K562 (cell line): ENCODE data around the gene APOO. TPM values are rescaled to one million over a fixed set of nuclear protein-coding genes. Genes with fewer than 3 reads are reported as not detected.

Experiments
- BACH1 ChIP-seq: fragments of 200-800 bp; sonication (Bioruptor generic); IDR thresholded peaks from 2 replicates; pipeline ENCODE4 v1.6.1; 2016; ENCODE audit warnings: missing genetic modification characterization, missing compliant biosample characterization
- BHLHE40 ChIP-seq: IDR thresholded peaks from 2 replicates; pipeline ENCODE4 v1.6.1; 2011; ENCODE audit warnings: low read length, improper control_type of control experiment
- ESRRA ChIP-seq: fragments of 450-650 bp; IDR thresholded peaks from 2 replicates; pipeline ENCODE4 v1.6.1; 2014; ENCODE audit warnings: low read depth, mild to moderate bottlenecking, moderate library complexity, borderline replicate concordance
- FOS ChIP-seq: IDR thresholded peaks from 3 replicates; pipeline ENCODE4 v1.6.1; 2011; ENCODE audit not compliant: insufficient read length; ENCODE audit errors: extremely low read depth
- GATAD2B ChIP-seq: fragments of 450-650 bp; IDR thresholded peaks from 2 replicates; pipeline ENCODE4 v1.6.1; 2017; ENCODE audit warnings: mild to moderate bottlenecking, borderline replicate concordance
- HDAC2 ChIP-seq: fragments of 450-650 bp; IDR thresholded peaks from 2 replicates; pipeline ENCODE4 v1.6.1; 2016; ENCODE audit warnings: mild to moderate bottlenecking
- HSF4 ChIP-seq: fragments of 250-450 bp; sonication (Bioruptor Pico); IDR thresholded peaks from 2 replicates; pipeline ENCODE4 v2.1.2; 2022; ENCODE audit warnings: mild to moderate bottlenecking, moderate library complexity, borderline replicate concordance
- KLF13 ChIP-seq: fragments of 450-650 bp; IDR thresholded peaks from 2 replicates; pipeline ENCODE4 v1.6.1; 2016; ENCODE audit warnings: missing genetic modification characterization, low read depth, mild to moderate bottlenecking, missing compliant biosample characterization, moderate library complexity, borderline replicate concordance
- MAZ ChIP-seq, 2 experiments: fragments of 450-650 bp in 1 of 2; sonication (generic) in 1 of 2; formaldehyde crosslinking; IDR thresholded peaks in 1 of 2; conservative IDR thresholded peaks in 1 of 2; 2 replicates each; pipeline versions ENCODE4 v1.4.0 to v1.5.0; 2020; ENCODE audit warnings: mild to moderate bottlenecking in 1 of 2, missing genetic modification reagents in 1 of 2
- MEIS2 ChIP-seq: fragments of 450-650 bp; IDR thresholded peaks from 2 replicates; pipeline ENCODE4 v1.6.1; 2014; ENCODE audit warnings: mild to moderate bottlenecking; ENCODE audit not compliant: partially characterized antibody
- MTF1 ChIP-seq: fragments of 250-450 bp; sonication (Bioruptor Pico); IDR thresholded peaks from 2 replicates; pipeline ENCODE4 v1.9.0; 2021; ENCODE audit warnings: moderate library complexity, mild to moderate bottlenecking, inconsistent platforms, borderline replicate concordance
- RBM39 ChIP-seq: fragments of 200-400 bp; formaldehyde crosslinking; optimal IDR thresholded peaks from 2 replicates; pipeline ENCODE3; 2018; ENCODE audit warnings: low read depth, low read length
- SIN3A ChIP-seq, 2 experiments: fragments of 150-350 bp in 1 of 2; IDR thresholded peaks; 2 replicates each; pipeline ENCODE4 v1.6.1; 2011 to 2016; ENCODE audit warnings: borderline replicate concordance in 2 of 2, low read depth in 2 of 2, low read length in 2 of 2, mild to moderate bottlenecking in 2 of 2, moderate library complexity in 2 of 2; ENCODE audit not compliant: control insufficient read depth in 1 of 2
- SMAD2 ChIP-seq: fragments of 150-350 bp; IDR thresholded peaks from 2 replicates; pipeline ENCODE4 v1.6.1; 2014; ENCODE audit warnings: low read depth, mild to moderate bottlenecking, low read length
- ZNF311 ChIP-seq: fragments of 250-450 bp; sonication (Bioruptor Pico); IDR thresholded peaks from 2 replicates; pipeline ENCODE4 v1.4.0; 2020; ENCODE audit warnings: mild to moderate bottlenecking, moderate library complexity
- ZNF75A ChIP-seq: fragments of 450-650 bp; formaldehyde crosslinking; IDR thresholded peaks from 2 replicates; pipeline ENCODE4 v1.4.0; 2020; ENCODE audit warnings: mild to moderate bottlenecking
- polyA plus RNA-seq, 8 experiments: library from polyadenylated mRNA; depleted of rRNA in 4 of 8; stranded (reverse) in 5 of 8; unstranded in 3 of 8; fragments of >200 nt; fragmentation: Nextera tagmentation in 2 of 8; fragmentation: Illumina TruSeq in 1 of 8; extraction: Ambion mirVana in 2 of 8; extraction: Trizol in 1 of 8; gene quantifications; 2 replicates each; pipeline versions ENCODE4 v1.2.1 to v1.2.3, GENCODE V29; 2011 to 2014; ENCODE audit warnings: inconsistent platforms in 1 of 8, missing spikeins in 1 of 8
- total RNA-seq, 7 experiments: library from RNA; depleted of rRNA in 6 of 7; stranded (reverse); fragments of >200 nt in 6 of 7; fragmentation: Illumina TruSeq in 2 of 7; extraction: Trizol in 2 of 7; gene quantifications; 2 replicates each; pipeline versions ENCODE4 v1.2.1 to v1.2.3, GENCODE V29; 2011 to 2021; ENCODE audit warnings: low replicate concordance in 1 of 7
- TF ChIP-seq, protein P1 (sequence below): fragments of 450-650 bp; IDR thresholded peaks from 2 replicates; pipeline ENCODE4 v1.6.1; 2016; ENCODE audit warnings: antibody characterized with exemption
- TF ChIP-seq, protein P2 (sequence below): sonication (generic); formaldehyde crosslinking; IDR thresholded peaks from 2 replicates; pipeline ENCODE4 v1.8.0; 2022; ENCODE audit warnings: mild to moderate bottlenecking, missing genetic modification reagents
- TF ChIP-seq, protein P3 (sequence below): IDR thresholded peaks from 2 replicates; pipeline ENCODE4 v1.6.1; 2012; ENCODE audit warnings: low read depth, low read length, improper control_type of control experiment, borderline replicate concordance
- TF ChIP-seq, protein P4 (sequence below): fragments of 450-650 bp; formaldehyde crosslinking; conservative IDR thresholded peaks from 2 replicates; pipeline ENCODE4 v1.4.0; 2022; ENCODE audit warnings: mild to moderate bottlenecking, missing genetic modification characterization

The APOO gene
- total and polyA plus RNA-seq, 9 of the 15 experiments (the other 6 are each of a cell fraction or from before 2014, with no cell fraction given), result 37.3 to 76.4 (median 60.8) TPM

DNA sequence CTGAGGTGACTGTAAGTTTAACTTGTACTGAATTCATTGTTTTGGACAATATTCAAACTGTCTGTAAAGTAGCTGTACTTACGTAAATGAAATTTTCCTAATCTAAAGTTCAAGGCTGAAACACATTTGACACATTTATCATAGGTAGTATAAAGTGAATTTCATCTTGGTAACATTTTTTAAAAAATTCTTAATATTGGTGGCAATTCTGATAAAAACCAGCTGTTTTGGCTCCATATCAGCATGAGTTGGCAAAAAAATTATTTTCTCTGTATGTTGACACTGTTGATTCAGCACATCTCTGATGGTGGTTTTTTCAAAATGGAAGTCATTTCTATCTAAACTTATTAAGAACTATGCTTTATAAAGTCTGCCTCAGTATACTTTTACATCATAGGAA is 31.0 kb upstream of the APOO start (continued):
- TF ChIP-seq ZNF75A (no peak), RBM39 (no peak), SMAD2 (no peak), ZNF311 (CRISPR knock-in tag) (no peak), BACH1 (peak; percentile 92), MEIS2 (no peak), HSF4 (CRISPR knock-in tag) (no peak), MAZ (CRISPR knock-in tag; conservative IDR thresholded peaks at IDR 0.05 in 1 of 2, IDR thresholded peaks at IDR 0.05 in 1 of 2) (no peak), FOS (no peak), BHLHE40 (no peak), SIN3A (IDR thresholded peaks at IDR 0.05; ENCODE audit: borderline replicate concordance in 2 of 2, control insufficient read depth in 1 of 2, low read depth in 2 of 2, low read length in 2 of 2) (no peak), GATAD2B (no peak), MTF1 (CRISPR knock-in tag) (no peak), KLF13 (tag) (no peak), HDAC2 (no peak), ESRRA (no peak)
- TF ChIP-seq, protein P1, sequence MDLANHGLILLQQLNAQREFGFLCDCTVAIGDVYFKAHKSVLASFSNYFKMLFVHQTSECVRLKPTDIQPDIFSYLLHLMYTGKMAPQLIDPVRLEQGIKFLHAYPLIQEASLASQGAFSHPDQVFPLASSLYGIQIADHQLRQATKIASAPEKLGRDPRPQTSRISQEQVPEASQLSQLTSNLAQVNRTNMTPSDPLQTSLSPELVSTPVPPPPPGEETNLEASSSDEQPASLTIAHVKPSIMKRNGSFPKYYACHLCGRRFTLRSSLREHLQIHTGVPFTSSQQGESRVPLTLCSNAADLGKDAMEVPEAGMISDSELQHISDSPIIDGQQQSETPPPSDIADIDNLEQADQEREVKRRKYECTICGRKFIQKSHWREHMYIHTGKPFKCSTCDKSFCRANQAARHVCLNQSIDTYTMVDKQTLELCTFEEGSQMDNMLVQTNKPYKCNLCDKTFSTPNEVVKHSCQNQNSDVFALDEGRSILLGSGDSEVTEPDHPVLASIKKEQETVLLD, result no peak
- TF ChIP-seq, protein P2, sequence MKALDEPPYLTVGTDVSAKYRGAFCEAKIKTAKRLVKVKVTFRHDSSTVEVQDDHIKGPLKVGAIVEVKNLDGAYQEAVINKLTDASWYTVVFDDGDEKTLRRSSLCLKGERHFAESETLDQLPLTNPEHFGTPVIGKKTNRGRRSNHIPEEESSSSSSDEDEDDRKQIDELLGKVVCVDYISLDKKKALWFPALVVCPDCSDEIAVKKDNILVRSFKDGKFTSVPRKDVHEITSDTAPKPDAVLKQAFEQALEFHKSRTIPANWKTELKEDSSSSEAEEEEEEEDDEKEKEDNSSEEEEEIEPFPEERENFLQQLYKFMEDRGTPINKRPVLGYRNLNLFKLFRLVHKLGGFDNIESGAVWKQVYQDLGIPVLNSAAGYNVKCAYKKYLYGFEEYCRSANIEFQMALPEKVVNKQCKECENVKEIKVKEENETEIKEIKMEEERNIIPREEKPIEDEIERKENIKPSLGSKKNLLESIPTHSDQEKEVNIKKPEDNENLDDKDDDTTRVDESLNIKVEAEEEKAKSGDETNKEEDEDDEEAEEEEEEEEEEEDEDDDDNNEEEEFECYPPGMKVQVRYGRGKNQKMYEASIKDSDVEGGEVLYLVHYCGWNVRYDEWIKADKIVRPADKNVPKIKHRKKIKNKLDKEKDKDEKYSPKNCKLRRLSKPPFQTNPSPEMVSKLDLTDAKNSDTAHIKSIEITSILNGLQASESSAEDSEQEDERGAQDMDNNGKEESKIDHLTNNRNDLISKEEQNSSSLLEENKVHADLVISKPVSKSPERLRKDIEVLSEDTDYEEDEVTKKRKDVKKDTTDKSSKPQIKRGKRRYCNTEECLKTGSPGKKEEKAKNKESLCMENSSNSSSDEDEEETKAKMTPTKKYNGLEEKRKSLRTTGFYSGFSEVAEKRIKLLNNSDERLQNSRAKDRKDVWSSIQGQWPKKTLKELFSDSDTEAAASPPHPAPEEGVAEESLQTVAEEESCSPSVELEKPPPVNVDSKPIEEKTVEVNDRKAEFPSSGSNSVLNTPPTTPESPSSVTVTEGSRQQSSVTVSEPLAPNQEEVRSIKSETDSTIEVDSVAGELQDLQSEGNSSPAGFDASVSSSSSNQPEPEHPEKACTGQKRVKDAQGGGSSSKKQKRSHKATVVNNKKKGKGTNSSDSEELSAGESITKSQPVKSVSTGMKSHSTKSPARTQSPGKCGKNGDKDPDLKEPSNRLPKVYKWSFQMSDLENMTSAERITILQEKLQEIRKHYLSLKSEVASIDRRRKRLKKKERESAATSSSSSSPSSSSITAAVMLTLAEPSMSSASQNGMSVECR (CRISPR knock-in tag), result no peak
- TF ChIP-seq, protein P3, sequence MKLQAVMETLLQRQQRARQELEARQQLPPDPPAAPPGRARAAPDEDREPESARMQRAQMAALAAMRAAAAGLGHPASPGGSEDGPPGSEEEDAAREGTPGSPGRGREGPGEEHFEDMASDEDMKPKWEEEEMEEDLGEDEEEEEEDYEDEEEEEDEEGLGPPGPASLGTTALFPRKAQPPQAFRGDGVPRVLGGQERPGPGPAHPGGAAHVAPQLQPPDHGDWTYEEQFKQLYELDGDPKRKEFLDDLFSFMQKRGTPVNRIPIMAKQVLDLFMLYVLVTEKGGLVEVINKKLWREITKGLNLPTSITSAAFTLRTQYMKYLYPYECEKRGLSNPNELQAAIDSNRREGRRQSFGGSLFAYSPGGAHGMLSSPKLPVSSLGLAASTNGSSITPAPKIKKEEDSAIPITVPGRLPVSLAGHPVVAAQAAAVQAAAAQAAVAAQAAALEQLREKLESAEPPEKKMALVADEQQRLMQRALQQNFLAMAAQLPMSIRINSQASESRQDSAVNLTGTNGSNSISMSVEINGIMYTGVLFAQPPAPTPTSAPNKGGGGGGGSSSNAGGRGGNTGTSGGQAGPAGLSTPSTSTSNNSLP, result 0 out of 2 replicates have a peak, but pooled peaks have one; percentile 36
- TF ChIP-seq, protein P4, sequence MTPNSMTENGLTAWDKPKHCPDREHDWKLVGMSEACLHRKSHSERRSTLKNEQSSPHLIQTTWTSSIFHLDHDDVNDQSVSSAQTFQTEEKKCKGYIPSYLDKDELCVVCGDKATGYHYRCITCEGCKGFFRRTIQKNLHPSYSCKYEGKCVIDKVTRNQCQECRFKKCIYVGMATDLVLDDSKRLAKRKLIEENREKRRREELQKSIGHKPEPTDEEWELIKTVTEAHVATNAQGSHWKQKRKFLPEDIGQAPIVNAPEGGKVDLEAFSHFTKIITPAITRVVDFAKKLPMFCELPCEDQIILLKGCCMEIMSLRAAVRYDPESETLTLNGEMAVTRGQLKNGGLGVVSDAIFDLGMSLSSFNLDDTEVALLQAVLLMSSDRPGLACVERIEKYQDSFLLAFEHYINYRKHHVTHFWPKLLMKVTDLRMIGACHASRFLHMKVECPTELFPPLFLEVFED (CRISPR knock-in tag), result no peak
